Endodermal cell (in vitro differentiated cells): ENCODE data around the gene PSD. TPM values are rescaled to one million over a fixed set of nuclear protein-coding genes. Genes with fewer than 3 reads are reported as not detected.

Source experiments
- DNase-seq: peaks from one replicate; pipeline ENCODE4 v3.0.0-alpha.2; 2017
- H3K27ac ChIP-seq: 2 replicates; pipeline ENCODE4 v1.5.1; 2013; ENCODE audit warnings: mild to moderate bottlenecking, low read depth, low read length, moderate library complexity
- H3K27me3 ChIP-seq: 2 replicates; pipeline ENCODE4 v1.6.1; 2013; ENCODE audit warnings: mild to moderate bottlenecking, low read length, moderate library complexity; ENCODE audit not compliant: insufficient read depth, control insufficient read depth, poor library complexity, severe bottlenecking
- H3K36me3 ChIP-seq: 2 replicates; pipeline ENCODE4 v1.7.0; 2013; ENCODE audit warnings: mild to moderate bottlenecking, low read length, moderate library complexity; ENCODE audit not compliant: control insufficient read depth, insufficient read depth
- H3K4me1 ChIP-seq: one replicate; pipeline ENCODE4 v1.7.0; 2013; ENCODE audit warnings: low read length; ENCODE audit not compliant: control insufficient read depth, insufficient read depth
- H3K4me3 ChIP-seq: 2 replicates; pipeline ENCODE4 v1.5.1; 2013; ENCODE audit warnings: mild to moderate bottlenecking, low read length, moderate library complexity
- H3K9ac ChIP-seq: 2 replicates; pipeline ENCODE4 v1.6.1; 2013; ENCODE audit warnings: mild to moderate bottlenecking, low read length, moderate library complexity; ENCODE audit not compliant: poor library complexity, severe bottlenecking; ENCODE audit errors: extremely low read depth
- H3K9me3 ChIP-seq: 2 replicates; pipeline ENCODE4 v1.6.1; 2013; ENCODE audit warnings: mild to moderate bottlenecking, low read length, moderate library complexity; ENCODE audit not compliant: control insufficient read depth
- H3K27ac Mint-ChIP-seq: 2 replicates; pipeline ENCODE4 v1.8.0; 2020; ENCODE audit warnings: mixed read lengths
- H3K27me3 Mint-ChIP-seq: 2 replicates; pipeline ENCODE4 v1.8.0; 2021; ENCODE audit warnings: mild to moderate bottlenecking, mixed read lengths; ENCODE audit not compliant: insufficient read depth
- H3K36me3 Mint-ChIP-seq: 2 replicates; pipeline ENCODE4 v1.8.0; 2020; ENCODE audit warnings: low read depth, mixed read lengths
- H3K4me1 Mint-ChIP-seq: 2 replicates; pipeline ENCODE4 v1.8.0; 2020; ENCODE audit warnings: mixed read lengths
- H3K4me3 Mint-ChIP-seq: 2 replicates; pipeline ENCODE4 v1.8.0; 2020; ENCODE audit warnings: mild to moderate bottlenecking, moderate library complexity, mixed read lengths
- H3K9me3 Mint-ChIP-seq: 2 replicates; pipeline ENCODE4 v1.8.0; 2020; ENCODE audit warnings: mild to moderate bottlenecking, mixed read lengths
- WGBS, 2 experiments: methylation state at CpG; one replicate each; pipeline versions ENCODE4 v1.1.5 to v1.1.7; 2013; ENCODE audit warnings: missing lambda C conversion rate in 2 of 2, mixed read lengths in 1 of 2; ENCODE audit not compliant: insufficient coverage in 1 of 2, insufficient read length in 1 of 2; 5-methylcytosine and 5-hydroxymethylcytosine counted together
- total RNA-seq, 2 donors: library from RNA; stranded (reverse); fragmentation: NEBNext Ultra II Directional in 1 of 2; extraction: Animal tissue kit (Norgen Biotek cat#: 25700) in 1 of 2; gene quantifications; 2 replicates in 1 of 2; 3 replicates in 1 of 2; pipeline ENCODE4 v1.2.1, GENCODE V29; 2021
- TF ChIP-seq, protein P1 (sequence below): fragments of 200-600 bp; sonication (generic); conservative IDR thresholded peaks from 2 replicates; pipeline ENCODE4 v1.5.0; 2021; ENCODE audit warnings: antibody characterized with exemption, mild to moderate bottlenecking

PSD gene
- total RNA-seq, 2 donors from 2014 or later: 2.8 to 8.3 TPM

DNA sequence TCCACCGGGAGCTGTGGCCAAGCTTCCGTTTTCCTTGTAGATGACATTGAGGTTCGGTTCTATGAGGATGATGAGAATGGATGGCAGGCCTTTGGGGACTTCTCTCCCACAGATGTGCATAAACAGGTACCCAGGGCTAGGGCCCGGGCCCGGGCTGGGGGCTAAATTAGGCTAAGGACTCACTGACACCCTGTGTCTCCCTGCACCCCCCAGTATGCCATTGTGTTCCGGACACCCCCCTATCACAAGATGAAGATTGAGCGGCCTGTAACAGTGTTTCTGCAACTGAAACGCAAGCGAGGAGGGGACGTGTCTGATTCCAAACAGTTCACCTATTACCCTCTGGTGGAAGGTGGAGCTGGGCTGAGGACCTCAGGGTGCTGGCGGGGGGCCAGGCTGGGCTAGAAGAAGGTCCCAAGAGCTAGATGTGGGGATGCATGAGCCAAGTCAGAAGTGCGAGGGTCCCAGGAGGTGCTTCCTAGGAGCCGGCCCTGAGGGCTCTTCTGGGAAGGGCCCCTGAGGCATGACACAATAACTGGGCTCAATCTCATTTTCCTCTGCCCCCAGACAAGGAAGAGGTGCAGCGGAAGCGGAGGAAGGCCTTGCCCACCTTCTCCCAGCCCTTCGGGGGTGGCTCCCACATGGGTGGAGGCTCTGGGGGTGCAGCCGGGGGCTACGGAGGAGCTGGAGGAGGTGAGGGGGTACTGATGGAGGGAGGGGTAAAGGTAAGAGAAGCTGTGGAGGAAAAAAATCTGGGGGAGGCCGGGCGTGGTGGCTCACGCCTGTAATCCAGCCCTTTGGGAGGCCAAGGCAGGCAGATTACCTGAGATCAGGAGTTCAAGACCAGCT lies 20.2 kb downstream of the PSD start:
- H3K36me3 Mint-ChIP-seq: peaks cover 23% of the 10 kb centered on the region
- 92 to 97% methylated on average over 10 to 21 of the region's 21 CpGs for WGBS, 2 experiments
- no peak overlapping the region for H3K9ac ChIP-seq
- H3K27me3 Mint-ChIP-seq: peaks cover 14% of the 10 kb centered on the region
- no peak overlapping the region for H3K27ac Mint-ChIP-seq
- peaks cover 25% of the 10 kb centered on the region for H3K36me3 ChIP-seq
- peaks cover 13% of the 10 kb centered on the region for H3K4me1 Mint-ChIP-seq
- H3K9me3 Mint-ChIP-seq: no peaks in the 10 kb centered on the region
- peak overlapping the region; percentile 42 for H3K4me3 Mint-ChIP-seq
- H3K27me3 ChIP-seq: no peaks in the 10 kb centered on the region
- H3K9me3 ChIP-seq: no peaks in the 10 kb centered on the region
- TF ChIP-seq, protein P1, sequence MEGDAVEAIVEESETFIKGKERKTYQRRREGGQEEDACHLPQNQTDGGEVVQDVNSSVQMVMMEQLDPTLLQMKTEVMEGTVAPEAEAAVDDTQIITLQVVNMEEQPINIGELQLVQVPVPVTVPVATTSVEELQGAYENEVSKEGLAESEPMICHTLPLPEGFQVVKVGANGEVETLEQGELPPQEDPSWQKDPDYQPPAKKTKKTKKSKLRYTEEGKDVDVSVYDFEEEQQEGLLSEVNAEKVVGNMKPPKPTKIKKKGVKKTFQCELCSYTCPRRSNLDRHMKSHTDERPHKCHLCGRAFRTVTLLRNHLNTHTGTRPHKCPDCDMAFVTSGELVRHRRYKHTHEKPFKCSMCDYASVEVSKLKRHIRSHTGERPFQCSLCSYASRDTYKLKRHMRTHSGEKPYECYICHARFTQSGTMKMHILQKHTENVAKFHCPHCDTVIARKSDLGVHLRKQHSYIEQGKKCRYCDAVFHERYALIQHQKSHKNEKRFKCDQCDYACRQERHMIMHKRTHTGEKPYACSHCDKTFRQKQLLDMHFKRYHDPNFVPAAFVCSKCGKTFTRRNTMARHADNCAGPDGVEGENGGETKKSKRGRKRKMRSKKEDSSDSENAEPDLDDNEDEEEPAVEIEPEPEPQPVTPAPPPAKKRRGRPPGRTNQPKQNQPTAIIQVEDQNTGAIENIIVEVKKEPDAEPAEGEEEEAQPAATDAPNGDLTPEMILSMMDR: no peak
- no peak overlapping the region for H3K4me3 ChIP-seq
- no peak overlapping the region for H3K27ac ChIP-seq
- H3K4me1 ChIP-seq: peaks cover 7% of the 10 kb centered on the region
- no peak for DNase-seq

DNA sequence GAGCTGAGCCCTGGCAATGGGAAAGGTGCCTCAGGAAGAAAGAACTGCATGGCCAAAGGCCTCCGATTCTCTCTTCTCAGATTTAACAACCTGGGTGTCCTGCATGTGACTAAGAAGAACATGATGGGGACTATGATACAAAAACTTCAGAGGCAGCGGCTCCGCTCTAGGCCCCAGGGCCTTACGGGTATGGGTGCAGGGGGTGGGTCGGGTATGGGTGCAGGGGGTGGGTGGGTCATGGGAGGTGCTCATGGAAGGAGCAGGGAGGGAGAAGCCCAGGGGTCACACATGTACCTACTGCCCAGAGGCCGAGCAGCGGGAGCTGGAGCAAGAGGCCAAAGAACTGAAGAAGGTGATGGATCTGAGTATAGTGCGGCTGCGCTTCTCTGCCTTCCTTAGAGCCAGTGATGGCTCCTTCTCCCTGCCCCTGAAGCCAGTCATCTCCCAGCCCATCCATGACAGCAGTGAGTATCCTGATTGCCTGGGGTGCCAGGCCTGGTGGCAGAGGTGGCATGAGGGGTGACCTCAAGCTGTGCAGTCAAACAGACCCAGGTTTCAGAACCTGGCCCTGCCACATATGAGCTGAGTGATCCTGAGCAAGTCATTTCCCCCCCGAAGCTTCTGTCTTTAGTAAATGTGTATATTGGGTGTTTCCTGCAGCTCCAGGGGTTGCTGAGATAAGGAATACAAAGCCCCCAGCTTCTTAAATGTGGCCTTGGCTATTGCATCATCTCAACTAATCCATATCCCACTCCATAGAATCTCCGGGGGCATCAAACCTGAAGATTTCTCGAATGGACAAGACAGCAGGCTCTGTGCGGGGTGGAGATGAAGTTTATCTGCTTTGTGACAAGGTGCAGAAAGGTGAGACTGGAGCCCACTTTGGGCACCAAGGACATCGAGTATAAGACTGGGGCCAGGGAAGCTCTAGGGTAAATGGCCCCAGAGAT lies 21.1 kb downstream of the PSD start:
- Mint-ChIP-seq H3K9me3 (no peaks in the 10 kb centered on the region), H3K4me1 (peaks cover 17% of the 10 kb centered on the region), H3K4me3 (no peak overlapping the region), H3K36me3 (peaks cover 23% of the 10 kb centered on the region), H3K27me3 (peaks cover 22% of the 10 kb centered on the region), H3K27ac (no peak overlapping the region)
- no peak overlapping the region for H3K27ac ChIP-seq
- no peak overlapping the region for H3K9ac ChIP-seq
- 93 to 95% methylated on average over 4 to 14 of the region's 14 CpGs for WGBS, 2 experiments
- peaks cover 7% of the 10 kb centered on the region for H3K4me1 ChIP-seq
- H3K36me3 ChIP-seq: peaks cover 25% of the 10 kb centered on the region
- peaks cover 7% of the 10 kb centered on the region for H3K27me3 ChIP-seq
- DNase-seq: no peak
- H3K9me3 ChIP-seq: no peaks in the 10 kb centered on the region
- H3K4me3 ChIP-seq: no peak overlapping the region
- TF ChIP-seq, protein P1: no peak

DNA sequence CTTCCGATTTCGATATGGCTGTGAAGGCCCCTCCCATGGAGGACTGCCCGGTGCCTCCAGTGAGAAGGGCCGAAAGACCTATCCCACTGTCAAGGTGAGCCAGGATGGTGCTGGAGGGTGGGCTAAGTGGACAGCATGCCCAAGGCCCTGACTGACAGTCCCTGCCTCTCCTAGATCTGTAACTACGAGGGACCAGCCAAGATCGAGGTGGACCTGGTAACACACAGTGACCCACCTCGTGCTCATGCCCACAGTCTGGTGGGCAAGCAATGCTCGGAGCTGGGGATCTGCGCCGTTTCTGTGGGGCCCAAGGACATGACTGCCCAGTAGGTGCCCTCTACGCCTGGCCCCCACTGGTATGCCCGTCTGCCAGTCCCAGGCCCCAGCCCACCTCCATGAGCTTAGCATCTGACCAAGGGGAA lies 21.8 kb downstream of the PSD start:
- no peak overlapping the region for H3K9ac ChIP-seq
- H3K27ac Mint-ChIP-seq: no peak overlapping the region
- H3K27me3 Mint-ChIP-seq: peaks cover 28% of the 10 kb centered on the region
- peaks cover 7% of the 10 kb centered on the region for H3K4me1 ChIP-seq
- peaks cover 11% of the 10 kb centered on the region for H3K27me3 ChIP-seq
- DNase-seq: no peak
- no peaks in the 10 kb centered on the region for H3K9me3 Mint-ChIP-seq
- no peak overlapping the region for H3K27ac ChIP-seq
- peaks cover 20% of the 10 kb centered on the region for H3K4me1 Mint-ChIP-seq
- H3K4me3 Mint-ChIP-seq: peak overlapping the region; percentile 70
- no peaks in the 10 kb centered on the region for H3K9me3 ChIP-seq
- 94 to 96% methylated on average over 11 to 12 of the region's 12 CpGs for WGBS, 2 experiments
- TF ChIP-seq, protein P1: no peak
- peak overlapping the region; percentile 89 for H3K4me3 ChIP-seq
- peaks cover 25% of the 10 kb centered on the region for H3K36me3 ChIP-seq
- peaks cover 21% of the 10 kb centered on the region for H3K36me3 Mint-ChIP-seq
